HG02571 (cell line): Measurements from ENCODE around the gene NFATC1.

ENCODE experiments used
- ATAC-seq: cut with Tn5 transposase; IDR thresholded peaks from one replicate; pipeline ENCODE4 v1.9.1; 2021; ENCODE audit warnings: mild to moderate bottlenecking, moderate library complexity; ENCODE audit not compliant: unreplicated experiment

The NFATC1 gene

GRCh38 chr18:79402977-79403722 lies 7.4 kb downstream of the NFATC1 start:
- ATAC-seq = no peak

- no peak for ATAC-seq
Observed at GRCh38 chr18:79403723-79404566, 8.2 kb downstream of the NFATC1 start.

DNA sequence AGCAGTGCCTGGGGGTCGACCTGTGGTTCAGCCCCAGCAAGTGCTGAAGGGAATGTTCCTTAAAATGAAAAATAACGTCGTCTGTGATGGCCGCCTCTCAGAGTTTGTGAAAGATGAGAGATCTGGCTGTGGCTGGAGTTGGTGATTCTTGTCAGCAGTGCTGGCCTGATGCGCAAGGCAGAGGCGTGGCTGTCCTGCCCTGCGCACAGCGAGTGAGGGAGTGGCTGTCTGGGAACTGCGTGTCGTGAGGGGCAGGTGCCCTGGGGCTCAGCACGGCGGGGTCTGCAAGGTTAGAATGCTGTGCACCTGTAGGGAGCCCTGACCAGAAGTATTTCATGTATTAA lies 8.8 kb downstream of the NFATC1 start:
- no peak for ATAC-seq

- no peak for ATAC-seq
Observed at GRCh38 chr18:79405019-79405780, 9.5 kb downstream of the NFATC1 start.

GRCh38 chr18:79405781-79406575 lies 10.2 kb downstream of the NFATC1 start:
- ATAC-seq = peak; percentile 78

DNA sequence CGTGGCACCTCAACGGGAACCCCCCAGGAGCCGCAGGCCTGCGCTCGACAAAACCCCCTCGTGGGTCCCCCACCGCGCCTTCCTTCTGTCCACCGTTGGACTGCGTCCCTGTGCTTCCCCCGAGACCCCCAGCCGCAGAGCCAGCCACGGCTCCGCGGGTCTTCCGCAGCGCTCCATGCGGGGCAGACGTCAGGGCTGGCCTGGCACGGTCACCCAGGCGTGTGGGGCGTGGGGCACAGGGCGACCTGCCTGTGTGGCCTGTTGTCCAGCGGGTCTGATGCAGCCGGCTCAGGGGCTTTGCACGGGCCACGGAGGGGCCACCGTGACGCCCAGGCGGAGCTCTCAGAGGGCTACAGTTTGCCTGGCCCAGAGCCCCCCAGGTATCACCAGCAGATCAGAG lies 11.0 kb downstream of the NFATC1 start:
- no peak for ATAC-seq

DNA sequence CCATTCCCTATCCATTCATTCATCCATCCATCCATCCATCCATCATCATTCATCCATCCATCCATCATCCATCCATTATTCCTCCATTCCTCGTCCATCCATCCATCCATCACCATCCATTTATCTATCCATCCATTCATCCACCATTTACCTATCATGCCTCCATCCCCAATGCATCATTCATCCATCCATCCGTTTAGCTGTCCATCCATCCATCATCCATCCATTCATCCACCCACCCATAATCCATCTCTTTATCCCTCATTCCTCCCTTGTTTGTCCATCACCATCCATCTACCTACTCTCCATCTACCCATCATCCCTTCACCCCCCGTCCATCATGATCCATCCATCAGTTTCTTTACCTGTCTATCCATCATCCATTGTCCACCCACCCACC lies 13.6 kb downstream of the NFATC1 start:
- ATAC-seq = no peak

DNA sequence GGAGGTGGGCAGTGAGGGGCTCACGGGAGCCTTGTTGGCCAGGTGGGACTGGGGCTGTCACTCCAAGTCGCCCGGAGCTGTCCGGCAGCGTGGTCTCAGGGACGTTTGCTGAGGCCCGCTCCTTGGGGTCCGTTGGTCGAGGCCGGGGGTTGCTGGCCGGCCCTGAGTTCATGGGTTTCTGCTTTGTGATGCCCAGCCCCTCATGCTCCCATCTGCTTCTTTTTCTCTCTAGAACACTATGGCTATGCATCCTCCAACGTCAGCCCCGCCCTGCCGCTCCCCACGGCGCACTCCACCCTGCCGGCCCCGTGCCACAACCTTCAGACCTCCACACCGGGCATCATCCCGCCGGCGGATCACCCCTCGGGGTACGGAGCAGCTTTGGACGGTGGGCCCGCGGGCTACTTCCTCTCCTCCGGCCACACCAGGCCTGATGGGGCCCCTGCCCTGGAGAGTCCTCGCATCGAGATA lies 14.5 kb downstream of the NFATC1 start:
- no peak for ATAC-seq

- no peak for ATAC-seq
Observed at GRCh38 chr18:79410731-79411613, 15.2 kb downstream of the NFATC1 start.

DNA sequence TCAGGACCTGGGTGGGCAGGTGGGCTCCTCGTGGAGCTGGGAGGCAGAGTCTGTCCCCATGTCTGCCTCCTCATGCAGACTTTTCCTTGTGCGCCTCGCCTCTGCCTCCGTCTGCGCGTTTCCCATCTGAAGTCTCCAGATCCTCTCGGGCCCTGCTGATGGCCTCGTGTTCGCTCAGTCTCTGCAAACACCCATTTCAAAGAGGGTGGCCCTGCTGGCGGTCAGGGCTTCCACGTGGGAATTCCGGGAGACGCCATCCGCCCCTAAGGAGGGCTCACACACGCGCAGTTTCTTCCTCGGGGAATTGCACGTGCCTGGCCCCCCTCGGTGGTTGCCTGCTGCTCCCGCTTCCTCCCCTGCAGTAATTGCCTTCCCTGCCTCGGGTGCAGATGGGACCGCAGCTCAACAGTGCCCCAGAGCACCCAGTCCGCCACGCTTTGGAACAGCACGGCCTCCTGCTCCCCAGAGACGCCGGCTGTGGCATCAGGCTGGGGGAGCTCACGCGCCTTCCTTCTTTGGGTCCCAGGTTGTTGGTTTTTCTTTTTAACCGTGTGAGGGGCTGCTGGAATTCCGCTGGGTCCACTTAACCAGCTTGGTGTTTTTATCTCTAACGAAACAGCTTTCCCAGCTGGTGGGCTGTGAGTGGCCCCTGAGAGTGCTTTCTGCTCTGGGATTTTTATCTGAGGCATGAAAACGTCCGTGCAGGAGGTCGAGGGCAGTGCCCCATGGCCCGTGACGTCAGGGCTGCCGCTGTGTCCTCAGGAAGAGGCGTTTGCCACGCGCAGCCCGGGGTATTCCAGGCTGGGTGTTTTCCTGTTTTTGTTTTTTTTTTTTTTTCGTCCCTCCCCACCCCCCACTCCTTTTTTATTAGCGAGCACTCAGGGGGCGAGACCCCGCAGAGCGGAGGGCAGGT lies 16.1 kb downstream of the NFATC1 start:
- no peak for ATAC-seq

DNA sequence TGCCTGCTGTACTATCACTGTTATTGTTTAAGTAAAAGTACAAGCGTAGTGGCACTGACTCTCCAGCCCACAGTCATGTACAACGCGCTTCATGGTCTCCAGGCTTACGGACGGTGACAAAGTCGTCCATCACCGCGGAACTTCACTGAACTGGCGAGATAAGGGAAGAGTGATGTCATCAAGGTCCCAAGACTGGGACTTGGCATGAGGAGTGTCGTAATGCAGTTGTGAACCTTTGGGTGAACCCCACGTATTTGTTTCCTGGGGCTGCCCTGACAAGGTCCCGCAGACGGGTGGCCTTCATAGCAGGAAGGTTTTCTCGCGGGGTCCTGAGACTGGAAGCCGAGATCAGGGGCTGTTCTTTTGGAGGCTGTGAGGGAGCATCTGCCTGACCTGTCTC lies 17.3 kb downstream of the NFATC1 start:
- no peak for ATAC-seq

DNA sequence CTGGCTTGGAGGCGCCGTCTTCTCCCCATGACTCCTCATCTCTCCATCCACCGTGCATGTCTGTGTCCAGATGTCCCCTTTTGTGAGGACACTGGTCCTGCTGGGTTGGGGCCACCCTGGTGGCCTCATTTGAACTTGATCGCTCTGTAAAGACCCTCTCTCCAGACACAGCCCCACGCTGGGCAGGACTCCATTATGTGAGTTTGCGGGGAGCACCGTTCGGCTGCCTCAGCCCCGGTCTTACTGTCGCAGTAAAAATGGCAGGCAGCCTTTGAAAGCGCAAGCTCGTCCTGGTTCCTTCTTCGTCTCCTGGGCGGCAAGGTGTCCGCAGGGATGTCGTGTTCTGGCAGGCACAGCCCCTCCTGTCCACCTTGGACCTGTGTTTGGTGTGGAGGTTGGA lies 17.7 kb downstream of the NFATC1 start:
- ATAC-seq = no peak

DNA sequence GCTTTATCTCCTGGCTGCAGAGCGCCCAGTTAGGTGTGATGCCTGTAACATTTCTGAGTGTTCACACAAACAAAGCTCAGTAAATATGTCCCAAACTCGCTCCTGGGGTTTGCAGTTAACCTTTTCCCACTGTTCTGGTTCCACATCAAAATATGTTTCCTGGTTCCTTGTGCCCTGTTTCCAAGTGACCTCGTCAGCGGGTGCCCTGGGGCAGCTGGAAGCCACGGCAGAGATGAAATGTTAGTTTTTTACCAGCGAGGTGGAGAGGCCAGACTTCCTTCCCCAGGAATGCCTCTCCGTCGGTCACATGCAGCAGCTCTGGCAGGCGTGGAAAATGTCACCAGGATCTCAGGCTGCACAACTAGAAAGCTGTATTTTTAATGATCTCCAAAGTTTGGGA lies 18.2 kb downstream of the NFATC1 start:
- ATAC-seq = no peak

GRCh38 chr18:79416022-79416676 lies 20.4 kb downstream of the NFATC1 start:
- no peak for ATAC-seq

- no peak for ATAC-seq
Observed at GRCh38 chr18:79416677-79417052, 20.9 kb downstream of the NFATC1 start.

DNA sequence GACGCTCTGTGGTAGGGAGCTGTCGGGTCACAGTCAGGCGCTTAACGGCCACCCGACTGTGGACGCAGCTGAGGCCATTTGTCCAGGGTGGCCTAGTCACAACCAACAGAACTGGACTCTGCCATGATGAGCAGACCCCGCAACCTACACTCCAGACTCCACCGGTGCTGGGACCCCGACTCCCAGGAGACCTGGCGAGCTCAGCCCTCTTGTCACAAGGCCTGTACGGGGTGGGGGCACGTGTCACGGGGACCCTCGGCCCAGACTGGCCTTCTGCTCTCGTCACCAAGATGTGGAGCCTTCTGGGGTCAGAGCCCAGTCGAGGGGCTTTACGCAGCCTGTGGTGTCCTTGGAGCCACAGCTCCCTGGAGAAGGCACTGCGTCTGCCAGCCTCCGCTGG lies 22.5 kb downstream of the NFATC1 start:
- no peak for ATAC-seq

DNA sequence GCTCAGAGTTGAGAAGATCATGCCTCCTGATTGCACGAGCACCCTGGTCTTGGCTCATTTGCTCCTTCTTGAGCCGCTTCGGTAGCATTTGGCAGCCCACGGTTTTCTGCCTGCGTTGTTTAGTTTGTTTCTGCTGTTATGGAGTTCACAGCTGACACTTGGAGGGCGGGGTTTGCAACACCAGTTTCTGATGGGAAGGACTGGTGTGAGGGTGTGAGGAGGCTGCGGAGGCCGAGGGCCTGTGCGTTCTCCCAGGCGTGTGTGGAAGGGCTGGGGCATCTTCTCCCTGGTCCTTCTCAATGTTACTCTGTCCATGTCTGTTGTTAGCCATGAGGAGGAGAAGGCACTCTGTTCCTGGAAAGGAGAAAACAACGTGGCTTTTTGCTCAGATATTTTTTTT lies 22.9 kb downstream of the NFATC1 start:
- ATAC-seq = no peak

DNA sequence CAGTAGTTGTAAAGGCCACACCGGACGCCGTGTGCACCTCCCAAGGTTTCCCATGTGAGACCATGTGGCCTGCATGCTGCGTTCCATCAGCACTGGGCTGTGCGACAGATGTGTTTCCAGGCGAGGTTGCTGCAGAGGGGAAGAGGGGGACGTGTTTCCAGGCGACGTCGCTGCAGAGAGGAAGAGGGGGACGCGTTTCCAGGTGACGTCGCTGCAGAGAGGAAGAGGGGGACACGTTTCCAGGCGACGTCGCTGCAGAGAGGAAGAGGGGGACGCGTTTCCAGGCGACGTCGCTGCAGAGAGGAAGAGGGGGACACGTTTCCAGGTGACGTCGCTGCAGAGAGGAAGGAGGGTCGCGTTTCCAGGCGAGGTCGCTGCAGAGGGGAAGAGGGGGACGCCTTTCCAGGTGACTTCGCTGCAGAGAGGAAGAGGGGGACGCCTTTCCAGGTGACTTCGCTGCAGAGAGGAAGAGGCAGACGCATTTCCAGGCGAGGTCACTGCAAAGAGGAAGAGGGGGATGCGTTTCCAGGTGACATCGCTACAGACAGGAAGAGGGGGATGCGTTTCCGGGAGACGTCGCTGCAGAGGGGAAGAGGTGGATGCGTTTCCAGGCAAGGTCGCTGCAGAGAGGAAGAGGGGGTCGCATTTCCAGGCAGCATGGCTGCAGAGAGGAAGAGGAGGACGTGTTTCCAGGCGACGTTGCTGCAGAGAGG lies 24.5 kb downstream of the NFATC1 start:
- no peak for ATAC-seq
